Esophagus squamous epithelium (tissue), 5 donors: ENCODE results near the gene FAM174C. TPM values are rescaled to one million over a fixed set of nuclear protein-coding genes. Genes with fewer than 3 reads are reported as not detected.
"Not testable (repeated sequence)": the region's sequence is repeated elsewhere in the genome, so short reads cannot be mapped to it uniquely, and the experiment has no call there.

Experiments used
- DNase-seq: peaks from one replicate; lab custom pipeline; 2025; lab: John Stamatoyannopoulos, UW
- H3K27ac ChIP-seq, 4 donors: fragments of 200-600 bp; sonication (generic); one replicate each; pipeline ENCODE4 v1.5.1; 2016 to 2019; ENCODE audit warnings: mild to moderate bottlenecking in 1 of 4
- H3K27me3 ChIP-seq, 4 donors: fragments of 200-600 bp; sonication (generic); 1 replicate in 3 of 4; 2 replicates in 1 of 4; pipeline versions ENCODE4 v1.5.1 to v1.6.0; 2017 to 2021; ENCODE audit warnings: antibody characterized with exemption in 1 of 4
- H3K36me3 ChIP-seq, 3 donors: fragments of 200-600 bp; sonication (generic); one replicate each; pipeline ENCODE4 v1.5.1; 2016 to 2019
- H3K4me1 ChIP-seq, 3 donors: fragments of 200-600 bp; sonication (generic); one replicate each; pipeline ENCODE4 v1.5.1; 2017 to 2019
- H3K4me3 ChIP-seq, 4 donors: fragments of 200-600 bp; sonication (generic); 1 replicate in 3 of 4; 2 replicates in 1 of 4; pipeline ENCODE4 v1.5.1; 2016 to 2019; ENCODE audit warnings: mild to moderate bottlenecking in 2 of 4, moderate library complexity in 1 of 4
- H3K9me3 ChIP-seq, 3 donors: fragments of 200-600 bp; sonication (generic); one replicate each; pipeline ENCODE4 v1.5.1; 2016 to 2019
- CTCF ChIP-seq, 6 experiments: fragments of 450-650 bp in 4 of 6; fragments of 200-600 bp in 2 of 6; sonication (generic) in 2 of 6; IDR thresholded peaks; one replicate each; pipeline ENCODE4 v1.5.1; 2016 to 2019; ENCODE audit warnings: antibody characterized with exemption in 6 of 6, mild to moderate bottlenecking in 4 of 6, moderate library complexity in 4 of 6
- POLR2A ChIP-seq, 4 donors: fragments of 450-650 bp; IDR thresholded peaks; one replicate each; pipeline ENCODE4 v1.6.1; 2017; ENCODE audit warnings: antibody characterized with exemption in 4 of 4, mild to moderate bottlenecking in 4 of 4, moderate library complexity in 3 of 4
- WGBS, 2 donors: methylation state at CpG; one replicate each; pipeline ENCODE4 v1.1.5; 2018; 5-methylcytosine and 5-hydroxymethylcytosine counted together
- intact Hi-C: fragments of 100-400 bp; cut with DNase I; formaldehyde crosslinking; loops from one replicate; pipeline ENCODE4 v1.15.0; 2022
- total RNA-seq, 4 donors: library from RNA; depleted of rRNA; stranded (reverse); fragments of >200 nt; gene quantifications; one replicate each; pipeline ENCODE4 v1.1.0, GENCODE V29; 2016
- donor health status: DM: yes; HTN: yes; CAD: no.

The FAM174C gene
- total RNA-seq, 4 donors from 2014 or later: 31.5 to 69.8 (median 50.5) TPM

- WGBS, 2 donors: 71 to 72% methylated on average over 3 to 11 of the region's 34 CpGs
- H3K36me3 ChIP-seq: no peaks in the 10 kb centered on the region
- TF ChIP-seq POLR2A (IDR thresholded peaks at IDR 0.05) (no peak), CTCF (IDR thresholded peaks at IDR 0.05) (no peak)
- H3K27me3 ChIP-seq: peaks cover 0 to 38% (median 5%) of the 10 kb centered on the region in 4 donors
- H3K4me1 ChIP-seq: peaks cover 0 to 10% (median 7%) of the 10 kb centered on the region in 3 donors
- H3K27ac ChIP-seq: no peak overlapping the region
- H3K4me3 ChIP-seq: no peak overlapping the region
- intact Hi-C loops: no loop called here
- no peaks in the 10 kb centered on the region for H3K9me3 ChIP-seq
- DNase-seq: no peak
These were observed 24.5 kb downstream of the FAM174C start for GRCh38 chr19:1299801-1300200.

- no peak overlapping the region for H3K27ac ChIP-seq
- no peak for DNase-seq
- intact Hi-C loops: no loop called here
These were observed 25.6 kb downstream of the FAM174C start for GRCh38 chr19:1300744-1301490.

GRCh38 chr19:1302533-1303239 is 27.4 kb downstream of the FAM174C start:
- H3K27ac ChIP-seq: no peak overlapping the region
- no peaks in the 10 kb centered on the region for H3K9me3 ChIP-seq
- no peak overlapping the region for H3K4me3 ChIP-seq
- no peak for TF ChIP-seq POLR2A (IDR thresholded peaks at IDR 0.05)
- TF ChIP-seq CTCF (IDR thresholded peaks at IDR 0.05): no peak
- H3K4me1 ChIP-seq: no peaks in the 10 kb centered on the region
- H3K36me3 ChIP-seq: no peaks in the 10 kb centered on the region
- no peak for DNase-seq
- WGBS, 2 donors: 57 to 78% methylated on average over 7 to 11 of the region's 36 CpGs
- intact Hi-C loops: no loop called here
- peaks cover 0 to 11% (median 0%) of the 10 kb centered on the region in 4 donors for H3K27me3 ChIP-seq

More at GRCh38 chr19:1300744-1301490, 25.6 kb downstream of the FAM174C start:
- Histone ChIP-seq H3K4me1 (peaks cover 0 to under 1% (median 0%) of the 10 kb centered on the region in 3 donors), H3K4me3 (no peak overlapping the region), H3K27me3 (peaks cover 0 to 27% (median 0%) of the 10 kb centered on the region in 4 donors), H3K9me3 (no peaks in the 10 kb centered on the region), H3K36me3 (no peaks in the 10 kb centered on the region)
- no peak for TF ChIP-seq POLR2A (IDR thresholded peaks at IDR 0.05)
- TF ChIP-seq CTCF (IDR thresholded peaks at IDR 0.05): no peak
- WGBS, 2 donors: 80 to 83% methylated on average over 31 to 35 of the region's 35 CpGs

- Histone ChIP-seq H3K4me1 (no peaks in the 10 kb centered on the region), H3K9me3 (no peaks in the 10 kb centered on the region), H3K36me3 (no peaks in the 10 kb centered on the region), H3K4me3 (no peak overlapping the region), H3K27ac (no peak overlapping the region), H3K27me3 (peaks cover 0 to 13% (median 0%) of the 10 kb centered on the region in 4 donors)
- intact Hi-C loops: no loop called here
- DNase-seq: no peak
- WGBS, 2 donors: 76 to 88% methylated on average over 12 of the region's 28 CpGs
- TF ChIP-seq POLR2A (IDR thresholded peaks at IDR 0.05) (no peak), CTCF (IDR thresholded peaks at IDR 0.05) (no peak)
These were observed 29.0 kb downstream of the FAM174C start for GRCh38 chr19:1304197-1304924.

GRCh38 chr19:1305354-1305753 is 30.0 kb downstream of the FAM174C start:
- H3K9me3 ChIP-seq, H3K36me3 ChIP-seq, H3K27ac ChIP-seq, H3K4me1 ChIP-seq, intact Hi-C loops, DNase-seq, H3K4me3 ChIP-seq: not testable (repeated sequence)
- H3K27me3 ChIP-seq: peaks cover 0 to 15% (median 0%) of the 10 kb centered on the region in 4 donors
- WGBS, 2 donors: 73 to 82% methylated on average over 8 to 9 of the region's 9 CpGs
